HG03575 (cell line): ENCODE measurements around the gene UBE3A.

Experiments used
- ATAC-seq: cut with Tn5 transposase; IDR thresholded peaks from one replicate; pipeline ENCODE4 v1.9.1; 2021; ENCODE audit not compliant: unreplicated experiment, insufficient number of reproducible peaks, low FRiP score; ENCODE audit errors: extremely low read depth

UBE3A gene

GRCh38 chr15:25445412-25445811 lies 6.6 kb upstream of the UBE3A start:
- ATAC-seq = no peak

- ATAC-seq = no peak
These were observed 2.3 kb upstream of the UBE3A start for GRCh38 chr15:25441111-25441510.

- ATAC-seq = no peak
These were observed 579 bp upstream of the UBE3A start for GRCh38 chr15:25439369-25439836.

- ATAC-seq = no peak
These were observed 835 bp downstream of the UBE3A start for GRCh38 chr15:25437777-25438600.

- ATAC-seq = no peak
These were observed 2.1 kb downstream of the UBE3A start for GRCh38 chr15:25436707-25437106.

- no peak for ATAC-seq
These were observed 3.2 kb downstream of the UBE3A start for GRCh38 chr15:25435474-25436243.

- no peak for ATAC-seq
These were observed 5.5 kb downstream of the UBE3A start for GRCh38 chr15:25433118-25433865.

- no peak for ATAC-seq
These were observed 6.8 kb downstream of the UBE3A start for GRCh38 chr15:25431836-25432561.

GRCh38 chr15:25427861-25428260 lies 11.0 kb downstream of the UBE3A start:
- ATAC-seq = no peak

GRCh38 chr15:25426896-25427610 lies 11.8 kb downstream of the UBE3A start:
- no peak for ATAC-seq

- no peak for ATAC-seq
These were observed 14.8 kb downstream of the UBE3A start for GRCh38 chr15:25424073-25424472.

GRCh38 chr15:25422021-25422420 lies 16.8 kb downstream of the UBE3A start:
- no peak for ATAC-seq

- no peak for ATAC-seq
These were observed 20.6 kb downstream of the UBE3A start for GRCh38 chr15:25418202-25418601.

GRCh38 chr15:25417604-25418003 lies 21.2 kb downstream of the UBE3A start:
- ATAC-seq = no peak

- no peak for ATAC-seq
These were observed 22.1 kb downstream of the UBE3A start for GRCh38 chr15:25416693-25417092.

GRCh38 chr15:25415707-25416106 lies 23.1 kb downstream of the UBE3A start:
- no peak for ATAC-seq

- ATAC-seq = no peak
These were observed 23.6 kb downstream of the UBE3A start for GRCh38 chr15:25415217-25415616.

GRCh38 chr15:25410649-25411048 lies 28.2 kb downstream of the UBE3A start:
- no peak for ATAC-seq
